HepG2 (cell line): ENCODE measurements around the gene NPDC1. TPM values are rescaled to one million over a fixed set of nuclear protein-coding genes. Genes with fewer than 3 reads are reported as not detected.

Source experiments
- ATAC-seq: fragments of 200-7000 bp; cut with Tn5 transposase; 3 replicates; pipeline ENCODE4 v1.9.1; 2020; ENCODE audit warnings: mild to moderate bottlenecking, moderate library complexity
- BruUV-seq: library from RNA; stranded (reverse); fragments of 400-500 nt; replicated peaks from 2 replicates; lab custom pipeline; 2021; lab: Mats Ljungman, UMichigan
- CTCF ChIA-PET: fragments of 300-600 bp; formaldehyde crosslinking; extraction: SDS; loops from one replicate; lab custom pipeline; 2021; ENCODE audit warnings: low total read pairs, inconsistent platforms, low intra/inter-chr PET ratio; lab: Yijun Ruan, JAX
- POLR2A ChIA-PET: fragments of 350-600 bp; sonication (Branson Sonifier 250); formaldehyde crosslinking; loops from one replicate; lab custom pipeline; 2020; ENCODE audit warnings: antibody characterized with exemption, inconsistent platforms; lab: Yijun Ruan, JAX
- DNase-seq: peaks from one replicate; pipeline ENCODE4 v3.0.0-alpha.2; 2015; ENCODE audit warnings: low spot score
- FAIRE-seq: peaks from 3 replicates; lab custom pipeline; 2011; peaks lifted over from hg19 to GRCh38; lab: Jason Lieb, UNC
- H2AFZ ChIP-seq: one replicate; pipeline ENCODE4 v1.6.1; 2011; ENCODE audit warnings: low read length, inconsistent platforms
- H3K27ac ChIP-seq: fragments of 300-600 bp; 3 replicates; pipeline ENCODE4 v1.8.0; 2011; ENCODE audit warnings: mixed run types, mild to moderate bottlenecking, mixed read lengths, low read length, inconsistent platforms; ENCODE audit not compliant: insufficient read depth; ENCODE audit errors: extremely low read length
- H3K27me3 ChIP-seq, 2 experiments: fragments of 200-600 bp in 1 of 2; 2 replicates in 1 of 2; 3 replicates in 1 of 2; pipeline versions ENCODE4 v1.6.0 to v1.8.0; 2011; ENCODE audit warnings: low read length in 2 of 2, mild to moderate bottlenecking in 2 of 2, moderate library complexity in 2 of 2, inconsistent platforms in 1 of 2; ENCODE audit not compliant: insufficient read depth in 2 of 2, control insufficient read depth in 1 of 2
- H3K36me3 ChIP-seq, 2 experiments: fragments of 200-600 bp in 1 of 2; replicated peaks in 1 of 2; 2 replicates in 1 of 2; 3 replicates in 1 of 2; pipeline versions ENCODE4 v1.5.1 to v1.8.0; 2011; ENCODE audit warnings: low read length in 2 of 2, inconsistent platforms in 1 of 2; ENCODE audit not compliant: insufficient read depth in 2 of 2, control insufficient read depth in 1 of 2
- H3K4me1 ChIP-seq: 2 replicates; pipeline ENCODE4 v1.5.1; 2012; ENCODE audit warnings: low read length, inconsistent platforms; ENCODE audit not compliant: insufficient read depth
- H3K4me2 ChIP-seq: 2 replicates; pipeline ENCODE4 v1.6.0; 2011; ENCODE audit warnings: low read depth, low read length, inconsistent platforms
- H3K4me3 ChIP-seq, 3 experiments: fragments of 200-600 bp in 1 of 3; sonication (generic), shearing (Covaris generic) in 1 of 3; replicated peaks in 1 of 3; 2 replicates each; pipeline ENCODE4 v1.5.1; 2011 to 2016; ENCODE audit warnings: low read length in 3 of 3, inconsistent platforms in 2 of 3, low read depth in 2 of 3, mild to moderate bottlenecking in 2 of 3, control low read depth in 1 of 3, mixed read lengths in 1 of 3; ENCODE audit not compliant: insufficient read depth in 1 of 3
- H3K79me2 ChIP-seq: one replicate; pipeline ENCODE4 v1.6.1; 2011; ENCODE audit warnings: low read length, inconsistent platforms; ENCODE audit not compliant: insufficient read depth
- H3K9ac ChIP-seq: 2 replicates; pipeline ENCODE4 v1.6.0; 2011; ENCODE audit warnings: mild to moderate bottlenecking, low read depth, low read length, inconsistent platforms; ENCODE audit not compliant: insufficient read depth
- H3K9me3 ChIP-seq: 2 replicates; pipeline ENCODE4 v1.5.1; 2012; ENCODE audit warnings: mild to moderate bottlenecking, low read length
- H4K20me1 ChIP-seq: 2 replicates; pipeline ENCODE4 v1.6.0; 2011; ENCODE audit warnings: inconsistent platforms, mild to moderate bottlenecking, low read length, moderate library complexity; ENCODE audit not compliant: insufficient read depth
- CTCF ChIP-seq: sonication (generic); formaldehyde crosslinking; IDR thresholded peaks from 2 replicates; pipeline ENCODE4 v1.5.0; 2020; ENCODE audit warnings: mild to moderate bottlenecking, missing genetic modification reagents, moderate library complexity
- FOSL2 ChIP-seq: sonication (generic); formaldehyde crosslinking; IDR thresholded peaks from 2 replicates; pipeline ENCODE4 v1.4.0; 2020; ENCODE audit warnings: missing genetic modification reagents
- GPBP1L1 ChIP-seq: sonication (generic); formaldehyde crosslinking; IDR thresholded peaks from 2 replicates; pipeline ENCODE4 v1.5.0; 2020; ENCODE audit warnings: mild to moderate bottlenecking, missing genetic modification reagents
- JUND ChIP-seq: sonication (generic); formaldehyde crosslinking; IDR thresholded peaks from 2 replicates; pipeline ENCODE4 v1.8.0; 2022; ENCODE audit warnings: mild to moderate bottlenecking, missing genetic modification reagents
- MIXL1 ChIP-seq: IDR thresholded peaks from 2 replicates; pipeline ENCODE4 v1.6.1; 2016
- MTF2 ChIP-seq: sonication (generic); formaldehyde crosslinking; IDR thresholded peaks from 2 replicates; pipeline ENCODE4 v1.5.0; 2020; ENCODE audit warnings: missing genetic modification reagents, borderline replicate concordance
- PLRG1 ChIP-seq: fragments of 450-650 bp; conservative IDR thresholded peaks from 2 replicates; pipeline ENCODE4 v1.6.1; 2016
- SATB2 ChIP-seq: sonication (generic); formaldehyde crosslinking; IDR thresholded peaks from 2 replicates; pipeline ENCODE4 v1.5.0; 2020; ENCODE audit warnings: missing genetic modification reagents
- SOX13 ChIP-seq, 3 experiments: fragments of 450-650 bp in 1 of 3; sonication (generic) in 1 of 3; formaldehyde crosslinking in 1 of 3; IDR thresholded peaks in 2 of 3; conservative IDR thresholded peaks in 1 of 3; 2 replicates each; pipeline versions ENCODE4 v1.5.0 to v1.6.1; 2016 to 2020; ENCODE audit warnings: antibody characterized with exemption in 1 of 3, mild to moderate bottlenecking in 1 of 3, missing compliant biosample characterization in 1 of 3, missing genetic modification reagents in 1 of 3, moderate library complexity in 1 of 3
- STAG1 ChIP-seq: sonication (generic); formaldehyde crosslinking; IDR thresholded peaks from 2 replicates; pipeline ENCODE4 v1.4.0; 2020; ENCODE audit warnings: missing genetic modification reagents
- TMF1 ChIP-seq: sonication (generic); formaldehyde crosslinking; IDR thresholded peaks from 2 replicates; pipeline ENCODE4 v1.8.1; 2022; ENCODE audit warnings: low read depth, missing genetic modification reagents
- USF2 ChIP-seq, 2 experiments: sonication (generic) in 1 of 2; formaldehyde crosslinking in 1 of 2; IDR thresholded peaks; 2 replicates each; pipeline versions ENCODE4 v1.5.1 to v1.6.1; 2011 to 2020; ENCODE audit warnings: borderline replicate concordance in 1 of 2, low read depth in 1 of 2, low read length in 1 of 2, mild to moderate bottlenecking in 1 of 2, missing genetic modification reagents in 1 of 2, moderate library complexity in 1 of 2
- ZBTB34 ChIP-seq: sonication (generic); formaldehyde crosslinking; IDR thresholded peaks from 2 replicates; pipeline ENCODE4 v1.8.0; 2022; ENCODE audit warnings: mild to moderate bottlenecking, missing genetic modification reagents
- ZFP41 ChIP-seq: sonication (generic); formaldehyde crosslinking; IDR thresholded peaks from 2 replicates; pipeline ENCODE4 v1.4.0; 2020; ENCODE audit warnings: mild to moderate bottlenecking, missing genetic modification reagents, borderline replicate concordance
- ZNF570 ChIP-seq: sonication (generic); formaldehyde crosslinking; IDR thresholded peaks from 2 replicates; pipeline ENCODE4 v1.4.0; 2020; ENCODE audit warnings: mild to moderate bottlenecking, missing genetic modification reagents, borderline replicate concordance
- WGBS: methylation state at CpG from one replicate; pipeline ENCODE4 v1.1.6; 2017; ENCODE audit warnings: low lambda C conversion rate; 5-methylcytosine and 5-hydroxymethylcytosine counted together
- in situ Hi-C: cut with HindIII; loops from 2 replicates; pipeline ENCODE4 v1.10.0; 2017; ENCODE audit warnings: low pct_unique_long_range_greater_than_20kb; ENCODE audit not compliant: extremely low pct_ligation_motif_present
- intact Hi-C: fragments of 100-400 bp; cut with micrococcal nuclease; formaldehyde crosslinking; loops from one replicate; pipeline ENCODE4 v1.10.0; 2022; ENCODE audit not compliant: unreplicated experiment
- polyA plus RNA-seq, 8 experiments: library from polyadenylated mRNA; depleted of rRNA in 3 of 8; stranded (reverse) in 7 of 8; unstranded in 1 of 8; fragments of >200 nt; fragmentation: Illumina TruSeq in 4 of 8; extraction: Trizol in 4 of 8; gene quantifications; 2 replicates each; pipeline versions ENCODE4 v1.2.1 to v1.2.3, GENCODE V29; 2011 to 2016; ENCODE audit warnings: low read depth in 4 of 8, missing spikeins in 1 of 8, mixed read lengths in 1 of 8; ENCODE audit not compliant: insufficient read depth in 1 of 8
- total RNA-seq, 5 experiments: library from RNA; depleted of rRNA; stranded (reverse); fragments of >200 nt; fragmentation: Illumina TruSeq; extraction: Trizol; gene quantifications; 2 replicates each; pipeline ENCODE4 v1.2.3, GENCODE V29; 2016; ENCODE audit warnings: low read depth in 1 of 5

Gene NPDC1
- total and polyA plus RNA-seq, 2 of the 13 experiments (the other 11 are each of a cell fraction or from before 2014, with no cell fraction given): 0.84 to 5.4 TPM

GRCh38 chr9:136997830-136998234, 48.1 kb downstream of the NPDC1 start:
- ChIA-PET CTCF (no interaction called here), POLR2A (no interaction called here)
- Histone ChIP-seq H3K27me3 (no peaks in the 10 kb centered on the region), H3K4me2 (peak overlapping the region; percentile 99; the same call in 1 of the 2 replicates), H3K27ac (no peak overlapping the region), H4K20me1 (no peaks in the 10 kb centered on the region), H3K79me2 (peaks cover 4% of the 10 kb centered on the region), H3K4me1 (peaks cover 72% of the 10 kb centered on the region), H3K4me3 (0 out of 6 replicates have a peak overlapping the region, but pooled peaks of 1 of the 3 experiments have one; percentile 75), H3K36me3 (no peaks in the 10 kb centered on the region), H2AFZ (no peak overlapping the region), H3K9me3 (no peaks in the 10 kb centered on the region), H3K9ac (peak overlapping the region; percentile 56; the same call in 1 of the 2 replicates)
- intact Hi-C loops: no loop called here
- TF ChIP-seq FOSL2 (no peak), MTF2 (CRISPR knock-in tag) (no peak), ZBTB34 (CRISPR knock-in tag) (no peak), ZFP41 (CRISPR knock-in tag) (no peak), CTCF (CRISPR knock-in tag) (peak; percentile 21; the same call in 1 of the 2 replicates), SOX13 (IDR thresholded peaks at IDR 0.05) (no peak), SOX13 (CRISPR knock-in tag; conservative IDR thresholded peaks at IDR 0.05 in 1 of 2, IDR thresholded peaks at IDR 0.05 in 1 of 2) (no peak), GPBP1L1 (CRISPR knock-in tag) (no peak), STAG1 (CRISPR knock-in tag) (peak; percentile 14; the same call in 1 of the 2 replicates), USF2 (IDR thresholded peaks at IDR 0.05; ENCODE audit: low read depth, low read length) (no peak), USF2 (CRISPR knock-in tag; IDR thresholded peaks at IDR 0.05; ENCODE audit: borderline replicate concordance) (no peak), JUND (CRISPR knock-in tag) (no peak), ZNF570 (CRISPR knock-in tag) (no peak), MIXL1 (no peak), PLRG1 (no peak), SATB2 (no peak), TMF1 (CRISPR knock-in tag) (no peak)
- in situ Hi-C loops: no loop called here
- no peak for DNase-seq
- no peak for ATAC-seq
- FAIRE-seq: no peak
- WGBS: 86% methylated on average over 18 of the region's 18 CpGs
- no TSS peak for BruUV-seq
